HCT116 (cell line): ENCODE data around the gene NBAS. TPM values are rescaled to one million over a fixed set of nuclear protein-coding genes. Genes with fewer than 3 reads are reported as not detected.

Experiments
- ATAC-seq: fragments of 200-7000 bp; cut with Tn5 transposase; 2 replicates; pipeline ENCODE4 v1.9.1; 2020; ENCODE audit warnings: mild to moderate bottlenecking, moderate library complexity
- BruUV-seq: library from RNA; stranded (reverse); fragments of 400-500 nt; replicated peaks from 2 replicates; lab custom pipeline; 2021; lab: Mats Ljungman, UMichigan
- CTCF ChIA-PET: fragments of 300-600 bp; sonication (Branson Sonifier 250); formaldehyde crosslinking; loops from one replicate; lab custom pipeline; 2021; ENCODE audit warnings: antibody characterized with exemption; lab: Charles Lee
- POLR2A ChIA-PET: fragments of 300-600, 350-600 bp; sonication (Branson Sonifier 250); formaldehyde crosslinking; loops from one replicate; lab custom pipeline; 2021; ENCODE audit warnings: antibody characterized with exemption; lab: Charles Lee
- RAD21 ChIA-PET, 2 experiments: fragments of 300-600 bp; sonication (Branson Sonifier 250); formaldehyde crosslinking; loops; one replicate each; lab custom pipeline; 2023; ENCODE audit warnings: low total read pairs in 2 of 2; ENCODE audit not compliant: uncharacterized antibody in 2 of 2, unreplicated experiment in 2 of 2, low non-redundant PET in 1 of 2; lab: Charles Lee
- DNase-seq: peaks from one replicate; pipeline ENCODE4 v3.0.0-alpha.2; 2010; ENCODE audit warnings: low read depth, low spot score
- H2AFZ ChIP-seq: fragments of 200-600 bp; shearing (Covaris generic), sonication (generic); 2 replicates; pipeline ENCODE4 v1.6.1; 2017; ENCODE audit warnings: low read depth, mixed run types, mixed read lengths, antibody characterized with exemption, low read length; ENCODE audit not compliant: poor library complexity, severe bottlenecking
- H3K27ac ChIP-seq: 2 replicates; pipeline ENCODE4 v1.5.1; 2012; ENCODE audit warnings: low read depth, low read length
- H3K27me3 ChIP-seq: fragments of 200-600 bp; sonication (generic); 2 replicates; pipeline ENCODE4 v1.6.1; 2016; ENCODE audit warnings: mixed run types, low read length, mixed read lengths; ENCODE audit not compliant: insufficient read depth
- H3K36me3 ChIP-seq, 2 experiments: fragments of 200-500 bp in 1 of 2; fragments of 200-600 bp in 1 of 2; sonication (Bioruptor generic) in 1 of 2; sonication (generic) in 1 of 2; 2 replicates each; pipeline versions ENCODE4 v1.5.1 to v1.6.1; 2014 to 2016; ENCODE audit warnings: low read length in 2 of 2, inconsistent platforms in 1 of 2, mixed read lengths in 1 of 2, mixed run types in 1 of 2; ENCODE audit not compliant: insufficient read depth in 2 of 2, control insufficient read depth in 1 of 2
- H3K4me1 ChIP-seq, 2 experiments: fragments of 200-600 bp in 1 of 2; sonication (generic) in 1 of 2; 2 replicates each; pipeline versions ENCODE4 v1.5.1 to v1.6.1; 2012 to 2017; ENCODE audit warnings: low read length in 2 of 2, inconsistent platforms in 1 of 2, mild to moderate bottlenecking in 1 of 2, mixed read lengths in 1 of 2, mixed run types in 1 of 2, moderate library complexity in 1 of 2; ENCODE audit not compliant: insufficient read depth in 2 of 2, control insufficient read depth in 1 of 2
- H3K4me2 ChIP-seq: fragments of 200-600 bp; sonication (generic); 2 replicates; pipeline ENCODE4 v1.6.1; 2017; ENCODE audit warnings: mixed run types, low read length, mixed read lengths
- H3K4me3 ChIP-seq, 2 experiments: fragments of 200-600 bp in 1 of 2; sonication (generic) in 1 of 2; replicated peaks in 1 of 2; 2 replicates each; pipeline ENCODE4 v1.5.1; 2011 to 2016; ENCODE audit warnings: low read length in 2 of 2, control low read depth in 1 of 2, low read depth in 1 of 2, mild to moderate bottlenecking in 1 of 2, mixed read lengths in 1 of 2, mixed run types in 1 of 2
- H3K79me2 ChIP-seq: fragments of 200-600 bp; sonication (generic); 2 replicates; pipeline ENCODE4 v1.6.1; 2017; ENCODE audit warnings: mild to moderate bottlenecking, mixed run types, low read length, moderate library complexity, mixed read lengths; ENCODE audit not compliant: insufficient read depth
- H3K9ac ChIP-seq: fragments of 200-600 bp; sonication (generic); 2 replicates; pipeline ENCODE4 v1.6.1; 2016; ENCODE audit warnings: low read length, mixed read lengths
- H3K9me2 ChIP-seq: fragments of 200-600 bp; sonication (generic), shearing (Covaris generic); 2 replicates; pipeline ENCODE4 v1.6.1; 2017; ENCODE audit warnings: mixed run types, mild to moderate bottlenecking, moderate library complexity; ENCODE audit not compliant: insufficient read depth
- H3K9me3 ChIP-seq, 2 experiments: fragments of 200-500 bp in 1 of 2; fragments of 200-600 bp in 1 of 2; sonication (Bioruptor generic) in 1 of 2; sonication (generic) in 1 of 2; 2 replicates each; pipeline ENCODE4 v1.6.1; 2014 to 2017; ENCODE audit warnings: low read length in 2 of 2, mixed read lengths in 2 of 2, inconsistent platforms in 1 of 2, low read depth in 1 of 2, mild to moderate bottlenecking in 1 of 2, mixed run types in 1 of 2, moderate library complexity in 1 of 2; ENCODE audit not compliant: control insufficient read depth in 1 of 2, insufficient read depth in 1 of 2
- H4K20me1 ChIP-seq: fragments of 200-600 bp; sonication (generic), shearing (Covaris generic); 2 replicates; pipeline ENCODE4 v1.6.1; 2017; ENCODE audit warnings: mixed run types, mild to moderate bottlenecking, moderate library complexity; ENCODE audit not compliant: insufficient read depth
- CBX3 ChIP-seq: IDR thresholded peaks from 2 replicates; pipeline ENCODE4 v1.6.1; 2012; ENCODE audit warnings: low read depth
- EGR1 ChIP-seq: IDR thresholded peaks from 2 replicates; pipeline ENCODE4 v1.6.1; 2012; ENCODE audit warnings: low read depth
- ELF1 ChIP-seq: IDR thresholded peaks from 2 replicates; pipeline ENCODE4 v1.6.1; 2012; ENCODE audit warnings: low read depth, borderline replicate concordance
- EZH2 ChIP-seq: fragments of 200-600 bp; sonication (generic); IDR thresholded peaks from 2 replicates; pipeline ENCODE4 v1.6.1; 2017; ENCODE audit warnings: antibody characterized with exemption, mixed run types
- EZH2phosphoT487 ChIP-seq: fragments of 200-600 bp; IDR thresholded peaks from 2 replicates; pipeline ENCODE4 v1.6.1; 2018; ENCODE audit warnings: antibody characterized with exemption, borderline replicate concordance
- FOSL1 ChIP-seq: IDR thresholded peaks from 2 replicates; pipeline ENCODE4 v1.6.1; 2012; ENCODE audit warnings: low read depth
- JUND ChIP-seq: IDR thresholded peaks from 2 replicates; pipeline ENCODE4 v1.6.1; 2012
- POLR2AphosphoS5 ChIP-seq: IDR thresholded peaks from 2 replicates; pipeline ENCODE4 v1.6.1; 2011; ENCODE audit warnings: mild to moderate bottlenecking, low read depth, low read length, moderate library complexity
- SIN3A ChIP-seq: IDR thresholded peaks from 2 replicates; pipeline ENCODE4 v1.6.1; 2012; ENCODE audit warnings: low read depth
- SP1 ChIP-seq: IDR thresholded peaks from 2 replicates; pipeline ENCODE4 v1.6.1; 2012; ENCODE audit warnings: low read depth
- SRF ChIP-seq: IDR thresholded peaks from 2 replicates; pipeline ENCODE4 v1.6.1; 2012; ENCODE audit warnings: low read depth
- YY1 ChIP-seq: IDR thresholded peaks from 2 replicates; pipeline ENCODE4 v1.6.1; 2011; ENCODE audit warnings: low read length, low read depth, moderate library complexity, mild to moderate bottlenecking; ENCODE audit not compliant: insufficient replicate concordance; ENCODE audit errors: extremely low read depth
- ZFX ChIP-seq: fragments of 450-650 bp; IDR thresholded peaks from 2 replicates; pipeline ENCODE4 v1.6.1; 2017
- ZNF274 ChIP-seq: fragments of 200-500 bp; sonication (Bioruptor generic); IDR thresholded peaks from 2 replicates; pipeline ENCODE4 v1.6.1; 2014; ENCODE audit warnings: mild to moderate bottlenecking, low read depth, low read length, inconsistent platforms
- intact Hi-C: fragments of 100-400 bp; cut with micrococcal nuclease; formaldehyde crosslinking; loops from 2 replicates; pipeline ENCODE4 v1.10.0; 2022
- total RNA-seq: library from RNA; stranded (reverse); gene quantifications from one replicate; pipeline ENCODE4 v1.2.1, GENCODE V29; 2021; ENCODE audit not compliant: unreplicated experiment
- TF ChIP-seq, protein P1 (sequence below): IDR thresholded peaks from 2 replicates; pipeline ENCODE4 v1.6.1; 2012; ENCODE audit warnings: low read depth
- TF ChIP-seq, protein P2 (sequence below): IDR thresholded peaks from 2 replicates; pipeline ENCODE4 v1.6.1; 2011; ENCODE audit warnings: mild to moderate bottlenecking, low read length, moderate library complexity; ENCODE audit not compliant: insufficient replicate concordance; ENCODE audit errors: extremely low read depth
- TF ChIP-seq, protein P3 (sequence below): IDR thresholded peaks from 2 replicates; pipeline ENCODE4 v1.6.1; 2012

Gene NBAS
- total RNA-seq, 1 experiment from 2014 or later, result 32.8 TPM

DNA sequence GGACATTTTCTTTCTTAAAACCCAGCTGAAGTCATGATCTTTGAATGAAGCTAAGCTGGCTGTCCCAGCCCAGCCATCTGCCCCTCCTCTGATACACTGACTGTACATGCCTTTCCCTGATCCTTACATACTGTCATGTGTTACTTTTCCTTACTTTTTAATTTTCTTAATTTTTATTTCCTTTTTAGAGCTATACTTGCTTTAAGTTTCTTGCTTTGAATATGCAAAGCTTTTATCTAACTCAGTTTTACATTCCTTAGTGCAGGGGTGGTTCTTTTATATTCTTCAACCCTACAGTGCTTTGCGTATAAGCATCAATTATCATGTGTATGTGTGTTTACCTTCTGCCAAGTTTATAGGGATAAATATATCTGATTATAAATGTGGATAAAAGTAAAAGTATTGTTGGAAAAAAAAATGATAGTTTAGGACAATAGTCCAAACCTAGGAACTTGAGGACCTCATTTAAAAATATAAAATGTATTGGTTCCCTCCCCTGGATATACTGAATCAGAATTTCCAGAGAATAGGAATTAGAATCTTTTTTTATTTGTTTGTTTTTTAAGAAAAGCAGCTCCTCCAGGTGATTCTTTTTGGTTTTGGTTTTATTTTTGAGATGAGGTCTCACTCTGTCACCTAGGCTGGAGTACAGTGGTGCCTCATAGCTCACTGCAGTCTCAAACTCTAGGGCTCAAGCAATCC, 48.4 kb upstream of the NBAS start:
- BruUV-seq, result no TSS peak
- ATAC-seq (no peak), DNase-seq (no peak)
- Histone ChIP-seq H3K9me3 (no peaks in the 10 kb centered on the region), H3K4me1 (no peaks in the 10 kb centered on the region), H3K9ac (no peak overlapping the region), H3K36me3 (peaks cover 37 to 45% of the 10 kb centered on the region in 2 experiments), H3K4me3 (no peak overlapping the region), H3K9me2 (no peaks in the 10 kb centered on the region), H3K27me3 (no peaks in the 10 kb centered on the region), H2AFZ (no peak overlapping the region)
- CTCF ChIA-PET, result no interaction called here
- RAD21 ChIA-PET, result no interaction called here
- TF ChIP-seq, protein P1, sequence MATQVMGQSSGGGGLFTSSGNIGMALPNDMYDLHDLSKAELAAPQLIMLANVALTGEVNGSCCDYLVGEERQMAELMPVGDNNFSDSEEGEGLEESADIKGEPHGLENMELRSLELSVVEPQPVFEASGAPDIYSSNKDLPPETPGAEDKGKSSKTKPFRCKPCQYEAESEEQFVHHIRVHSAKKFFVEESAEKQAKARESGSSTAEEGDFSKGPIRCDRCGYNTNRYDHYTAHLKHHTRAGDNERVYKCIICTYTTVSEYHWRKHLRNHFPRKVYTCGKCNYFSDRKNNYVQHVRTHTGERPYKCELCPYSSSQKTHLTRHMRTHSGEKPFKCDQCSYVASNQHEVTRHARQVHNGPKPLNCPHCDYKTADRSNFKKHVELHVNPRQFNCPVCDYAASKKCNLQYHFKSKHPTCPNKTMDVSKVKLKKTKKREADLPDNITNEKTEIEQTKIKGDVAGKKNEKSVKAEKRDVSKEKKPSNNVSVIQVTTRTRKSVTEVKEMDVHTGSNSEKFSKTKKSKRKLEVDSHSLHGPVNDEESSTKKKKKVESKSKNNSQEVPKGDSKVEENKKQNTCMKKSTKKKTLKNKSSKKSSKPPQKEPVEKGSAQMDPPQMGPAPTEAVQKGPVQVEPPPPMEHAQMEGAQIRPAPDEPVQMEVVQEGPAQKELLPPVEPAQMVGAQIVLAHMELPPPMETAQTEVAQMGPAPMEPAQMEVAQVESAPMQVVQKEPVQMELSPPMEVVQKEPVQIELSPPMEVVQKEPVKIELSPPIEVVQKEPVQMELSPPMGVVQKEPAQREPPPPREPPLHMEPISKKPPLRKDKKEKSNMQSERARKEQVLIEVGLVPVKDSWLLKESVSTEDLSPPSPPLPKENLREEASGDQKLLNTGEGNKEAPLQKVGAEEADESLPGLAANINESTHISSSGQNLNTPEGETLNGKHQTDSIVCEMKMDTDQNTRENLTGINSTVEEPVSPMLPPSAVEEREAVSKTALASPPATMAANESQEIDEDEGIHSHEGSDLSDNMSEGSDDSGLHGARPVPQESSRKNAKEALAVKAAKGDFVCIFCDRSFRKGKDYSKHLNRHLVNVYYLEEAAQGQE, result no peak
- TF ChIP-seq JUND (no peak), ZFX (no peak), SIN3A (no peak), FOSL1 (no peak), POLR2AphosphoS5 (no peak), CBX3 (no peak), YY1 (no peak), SRF (no peak), EZH2 (no peak), EZH2phosphoT487 (no peak), ELF1 (no peak), EGR1 (no peak), ZNF274 (no peak), SP1 (no peak)
- TF ChIP-seq, protein P2, sequence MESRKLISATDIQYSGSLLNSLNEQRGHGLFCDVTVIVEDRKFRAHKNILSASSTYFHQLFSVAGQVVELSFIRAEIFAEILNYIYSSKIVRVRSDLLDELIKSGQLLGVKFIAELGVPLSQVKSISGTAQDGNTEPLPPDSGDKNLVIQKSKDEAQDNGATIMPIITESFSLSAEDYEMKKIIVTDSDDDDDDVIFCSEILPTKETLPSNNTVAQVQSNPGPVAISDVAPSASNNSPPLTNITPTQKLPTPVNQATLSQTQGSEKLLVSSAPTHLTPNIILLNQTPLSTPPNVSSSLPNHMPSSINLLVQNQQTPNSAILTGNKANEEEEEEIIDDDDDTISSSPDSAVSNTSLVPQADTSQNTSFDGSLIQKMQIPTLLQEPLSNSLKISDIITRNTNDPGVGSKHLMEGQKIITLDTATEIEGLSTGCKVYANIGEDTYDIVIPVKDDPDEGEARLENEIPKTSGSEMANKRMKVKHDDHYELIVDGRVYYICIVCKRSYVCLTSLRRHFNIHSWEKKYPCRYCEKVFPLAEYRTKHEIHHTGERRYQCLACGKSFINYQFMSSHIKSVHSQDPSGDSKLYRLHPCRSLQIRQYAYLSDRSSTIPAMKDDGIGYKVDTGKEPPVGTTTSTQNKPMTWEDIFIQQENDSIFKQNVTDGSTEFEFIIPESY, result no peak
- TF ChIP-seq, protein P3, sequence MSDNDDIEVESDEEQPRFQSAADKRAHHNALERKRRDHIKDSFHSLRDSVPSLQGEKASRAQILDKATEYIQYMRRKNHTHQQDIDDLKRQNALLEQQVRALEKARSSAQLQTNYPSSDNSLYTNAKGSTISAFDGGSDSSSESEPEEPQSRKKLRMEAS, result no peak
- TF ChIP-seq, all 23 proteins: peak for 0
- no peak overlapping the region for H3K4me2 ChIP-seq
- intact Hi-C loops, result no loop called here
- H3K79me2 ChIP-seq, result no peaks in the 10 kb centered on the region
- POLR2A ChIA-PET, result no interaction called here
- no peaks in the 10 kb centered on the region for H4K20me1 ChIP-seq
- no peak overlapping the region for H3K27ac ChIP-seq
